ENCODE results near the gene SH3BP4.

SH3BP4 gene

DNA sequence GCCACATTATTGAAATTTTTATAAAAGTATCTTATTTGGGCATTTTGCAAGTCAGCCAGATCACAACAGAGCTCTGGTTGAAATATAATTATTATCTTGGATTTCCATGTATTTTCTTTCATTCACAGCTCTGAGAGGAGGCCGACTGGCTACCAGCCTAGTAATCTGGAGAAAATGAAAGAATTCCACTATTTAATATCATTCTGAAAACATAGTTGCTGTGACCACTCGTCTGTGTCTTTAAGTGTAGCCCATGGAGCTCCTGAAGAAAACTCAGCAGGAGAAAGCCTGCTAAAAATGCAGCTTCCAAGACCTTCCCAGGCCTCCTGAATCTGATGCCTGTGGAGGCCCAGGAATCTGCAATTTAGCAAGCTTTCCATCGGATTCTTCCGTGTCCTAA, 114.7 kb downstream of the SH3BP4 start:
- DNase-seq = no peak

DNA sequence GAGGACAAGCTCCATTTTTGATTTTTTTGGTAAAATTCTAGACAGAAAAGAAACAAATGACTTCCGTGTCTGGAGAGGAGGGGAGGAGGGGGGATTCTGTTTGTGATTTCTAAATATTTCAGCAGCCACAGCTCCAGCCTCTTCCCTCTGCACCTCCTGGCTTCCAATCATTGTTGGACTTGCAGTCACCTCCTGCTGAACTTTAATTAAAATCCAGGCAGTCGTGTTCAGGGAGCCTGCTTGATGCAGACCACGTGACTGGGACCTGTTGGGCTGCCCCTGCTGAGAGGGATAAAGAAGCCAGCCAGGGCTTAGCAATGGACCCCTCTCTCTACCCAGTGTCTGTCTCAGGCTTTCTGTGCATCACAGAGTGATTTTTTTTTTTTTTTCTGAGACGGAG, 115.1 kb downstream of the SH3BP4 start:
- DNase-seq = no peak

DNA sequence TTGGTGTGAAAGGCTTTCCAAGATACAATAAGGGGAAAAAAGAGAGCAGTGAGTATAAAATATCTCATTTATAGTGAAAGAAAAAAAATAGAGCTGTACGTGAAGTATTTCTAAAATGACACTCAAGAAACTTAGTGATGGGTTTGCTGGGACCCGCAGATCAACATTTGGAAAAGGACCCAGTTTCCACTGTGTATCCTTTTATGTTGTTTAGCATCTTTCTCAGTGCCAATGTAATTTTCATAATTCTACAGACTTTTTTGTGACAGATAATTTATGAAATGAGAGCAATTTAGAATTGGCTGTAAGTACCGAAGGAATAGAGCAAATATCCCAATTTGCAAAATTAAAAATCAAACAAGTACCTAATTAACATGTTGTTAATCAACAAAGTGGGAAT, 116.9 kb downstream of the SH3BP4 start:
- DNase-seq = no peak

DNA sequence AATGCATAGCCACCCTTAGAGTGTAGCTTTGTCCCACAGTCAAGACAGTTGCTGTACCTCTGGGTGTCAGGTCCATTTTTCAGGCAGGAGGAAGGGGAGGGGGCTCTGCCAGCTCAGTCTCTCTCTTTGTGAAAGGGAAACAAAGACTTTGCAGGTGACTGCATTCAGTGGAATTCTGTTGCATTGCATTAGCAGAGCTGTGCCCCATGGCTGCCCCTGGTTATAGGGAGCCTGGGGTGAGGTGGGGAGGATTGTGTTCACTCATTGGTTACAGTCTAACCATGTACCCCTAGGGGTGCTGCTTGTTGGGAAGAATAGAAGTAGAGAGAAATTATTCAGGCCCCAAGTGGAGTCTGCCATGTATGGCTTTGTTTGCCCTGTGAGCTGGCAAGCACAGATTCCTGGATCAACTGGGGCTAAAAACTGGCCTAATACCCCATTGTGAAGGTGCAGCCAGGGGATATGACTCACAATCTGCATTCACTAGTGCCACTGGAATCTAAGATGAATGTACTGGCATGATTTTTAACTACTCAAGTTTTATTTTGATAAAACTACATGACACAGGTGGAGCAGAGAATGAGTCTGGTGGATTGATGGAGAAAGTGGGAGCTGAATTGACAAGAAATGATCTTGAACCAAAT, 118.4 kb downstream of the SH3BP4 start:
- DNase-seq = no peak

DNA sequence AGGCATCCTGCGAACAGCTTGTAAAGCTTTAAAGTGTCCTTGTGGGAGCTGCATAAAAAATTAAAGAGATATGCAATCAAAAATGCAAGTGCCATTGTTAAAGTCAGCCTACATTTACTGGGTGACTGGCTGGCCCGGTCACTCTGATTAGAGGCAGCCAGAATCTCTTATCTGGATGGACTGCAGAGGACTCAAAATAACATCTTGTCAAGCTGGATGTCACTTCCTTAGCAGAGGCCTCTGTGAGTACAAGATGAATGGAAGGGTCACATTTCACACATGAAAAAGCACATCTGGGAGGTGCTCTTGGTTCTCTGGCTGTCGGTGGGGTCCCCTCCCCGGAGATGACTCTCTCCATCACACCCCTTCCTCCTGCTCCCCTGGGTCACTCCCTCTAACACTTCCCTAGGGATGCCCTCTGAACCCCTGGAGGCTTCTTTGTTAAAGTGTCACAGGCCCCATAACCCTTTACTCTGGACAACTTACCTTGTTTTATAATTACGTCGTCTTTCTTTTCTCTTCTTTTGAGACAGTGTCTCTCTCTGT, 122.1 kb downstream of the SH3BP4 start:
- DNase-seq = no peak

DNA sequence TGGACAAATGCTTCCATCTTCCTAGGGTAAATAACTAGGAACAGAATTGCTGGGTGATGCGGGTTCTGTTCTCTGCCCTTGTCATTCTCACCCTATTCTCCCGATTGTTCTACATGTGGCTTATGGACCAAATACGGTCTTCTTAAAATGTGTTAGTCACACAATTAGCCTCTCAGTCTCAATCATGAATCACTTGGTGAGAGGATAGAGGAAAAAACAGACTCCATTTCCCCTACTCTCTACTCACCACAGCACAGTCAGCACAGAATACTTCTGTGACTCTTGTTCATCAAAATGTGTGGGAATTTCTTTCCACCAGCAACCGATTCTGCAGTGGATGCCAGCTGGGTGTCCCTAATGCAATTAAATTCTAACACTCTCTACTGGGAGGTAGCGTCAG, 125.2 kb downstream of the SH3BP4 start:
- no peak for DNase-seq

DNA sequence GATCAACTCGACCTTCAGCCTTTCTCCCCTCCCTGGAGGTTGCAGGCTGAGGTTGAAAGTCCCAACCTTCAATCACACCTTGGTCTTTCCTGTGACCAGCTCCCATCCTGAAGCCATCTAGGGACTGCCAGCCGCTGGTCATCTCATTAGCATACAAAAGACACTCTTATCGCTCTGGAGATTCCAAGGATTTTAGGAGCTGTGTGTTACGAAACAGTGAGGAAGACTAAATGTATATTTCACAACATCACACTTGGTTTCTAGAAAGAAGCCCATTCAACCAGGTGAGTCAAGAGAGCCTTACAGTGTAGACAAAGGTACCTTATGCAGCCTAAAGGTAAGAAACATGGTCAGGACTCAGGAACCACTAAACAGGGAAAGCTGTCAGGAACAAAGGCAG, 126.4 kb downstream of the SH3BP4 start:
- no peak for DNase-seq

DNA sequence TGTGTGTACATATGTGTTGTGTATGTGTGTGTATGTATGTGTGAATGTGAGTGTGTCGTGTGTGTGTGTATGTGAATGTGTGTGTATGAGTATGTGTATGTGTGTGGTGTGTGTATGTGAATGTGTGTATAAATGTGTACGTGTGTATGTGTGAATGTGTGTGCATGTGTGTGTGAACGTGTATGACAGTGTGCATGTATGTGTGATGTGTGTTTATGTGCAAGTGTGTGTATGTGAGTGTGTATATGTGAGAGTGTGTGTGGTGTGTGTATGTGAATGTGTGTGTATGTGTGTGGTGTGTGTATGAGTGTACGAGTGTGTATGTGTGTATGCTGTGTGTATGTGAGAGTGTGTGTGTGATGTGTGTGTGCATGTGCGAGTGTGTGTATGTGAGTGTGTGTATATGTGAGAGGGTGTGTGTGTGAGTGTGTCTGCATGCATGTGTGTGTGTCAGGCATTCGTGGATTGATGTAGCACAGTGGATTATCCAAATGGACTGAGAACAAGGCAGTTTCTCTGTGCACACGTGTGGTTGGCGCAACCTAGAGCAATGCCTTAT, 127.2 kb downstream of the SH3BP4 start:
- no peak for DNase-seq

DNA sequence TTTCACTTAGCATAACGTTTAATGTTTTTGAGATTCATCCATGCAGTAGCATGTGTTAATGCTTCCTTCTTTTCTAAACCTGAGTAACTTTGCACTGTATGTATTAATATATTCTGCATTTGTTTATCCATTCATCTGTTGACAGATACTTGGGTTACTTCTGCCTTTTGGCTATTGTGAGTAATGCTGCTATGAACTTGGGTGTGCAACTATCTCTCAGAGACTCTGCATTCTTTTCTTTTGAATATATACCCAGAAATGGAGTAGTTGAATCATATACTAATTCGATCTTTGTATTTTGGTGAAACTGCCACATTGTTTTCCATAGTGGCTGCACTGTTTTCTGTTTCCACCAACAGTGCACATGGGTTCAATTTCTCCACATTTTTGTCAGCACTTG, 128.3 kb downstream of the SH3BP4 start:
- no peak for DNase-seq

DNA sequence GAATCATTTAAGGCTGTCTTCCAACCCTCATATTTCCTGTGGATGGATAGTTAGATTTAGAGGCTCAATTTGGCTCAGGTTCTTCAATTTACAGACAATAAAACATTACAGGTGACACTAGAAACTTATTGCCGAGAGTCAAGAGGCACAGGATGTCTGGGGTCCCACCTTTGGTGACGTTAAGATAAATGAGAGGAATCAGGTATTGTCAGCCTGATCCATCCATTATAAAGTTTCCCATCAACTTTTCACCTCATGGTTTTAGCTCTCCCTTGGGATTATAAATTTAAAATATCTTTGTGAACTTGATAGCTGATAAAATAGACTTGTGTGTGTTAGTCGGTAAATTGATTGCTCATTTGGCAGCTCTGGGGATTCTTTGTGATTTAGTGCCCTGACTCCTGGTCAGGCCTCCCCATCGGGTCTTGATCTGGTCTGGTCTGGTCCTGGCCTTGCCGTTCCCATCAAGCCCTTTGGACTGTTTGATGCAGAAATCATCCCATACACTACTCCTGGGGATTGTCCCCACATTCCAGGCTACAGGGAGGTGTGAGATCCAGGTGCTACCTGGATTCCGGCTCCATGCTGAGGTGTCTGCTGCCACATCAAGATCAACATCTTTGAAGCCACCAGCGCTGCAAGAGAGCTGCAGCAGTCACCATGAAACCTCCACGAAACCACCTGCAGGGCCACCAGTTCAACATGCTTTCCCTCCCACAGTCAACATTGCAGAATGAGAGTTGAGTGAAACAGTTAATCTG, 130.9 kb downstream of the SH3BP4 start:
- no peak for DNase-seq

DNA sequence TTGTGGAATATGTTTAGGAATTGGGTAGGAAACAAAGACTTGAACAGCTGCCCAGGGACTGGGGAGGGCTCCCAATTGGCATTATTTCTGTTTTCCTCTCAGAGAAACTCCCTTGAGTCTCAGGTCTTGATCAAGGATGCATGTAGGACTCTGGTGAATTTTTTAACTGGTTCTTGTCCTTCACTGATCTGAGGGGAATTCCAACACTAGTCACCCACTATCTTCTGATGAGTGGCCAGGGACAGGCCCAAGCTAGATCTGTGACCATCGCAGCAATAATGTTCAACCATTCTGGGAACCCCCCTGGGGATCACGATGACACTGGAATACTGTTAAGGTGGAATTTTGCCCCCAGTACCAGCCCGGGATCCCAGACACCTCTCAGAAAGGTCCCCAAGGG, 132.0 kb downstream of the SH3BP4 start:
- DNase-seq = no peak

DNA sequence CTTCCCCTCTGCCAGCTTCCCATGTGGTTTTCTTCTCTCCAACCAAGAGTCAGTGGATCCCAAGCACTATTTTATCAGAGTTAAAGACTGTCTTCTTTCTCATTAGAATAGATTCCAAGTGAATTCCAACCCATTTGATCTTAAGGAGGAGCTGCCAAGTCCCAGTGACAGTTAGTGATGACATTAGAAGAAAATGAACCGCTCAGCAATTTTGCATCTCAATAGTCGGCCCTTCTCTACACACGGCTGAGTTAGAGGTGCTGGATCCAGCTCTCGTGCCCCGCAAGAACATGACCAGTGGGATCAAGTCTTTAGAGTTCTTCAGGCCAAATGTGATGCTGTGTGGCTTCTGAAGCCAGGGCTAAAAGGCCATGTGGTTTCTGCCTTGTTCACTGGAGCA, 132.6 kb downstream of the SH3BP4 start:
- no peak for DNase-seq

DNA sequence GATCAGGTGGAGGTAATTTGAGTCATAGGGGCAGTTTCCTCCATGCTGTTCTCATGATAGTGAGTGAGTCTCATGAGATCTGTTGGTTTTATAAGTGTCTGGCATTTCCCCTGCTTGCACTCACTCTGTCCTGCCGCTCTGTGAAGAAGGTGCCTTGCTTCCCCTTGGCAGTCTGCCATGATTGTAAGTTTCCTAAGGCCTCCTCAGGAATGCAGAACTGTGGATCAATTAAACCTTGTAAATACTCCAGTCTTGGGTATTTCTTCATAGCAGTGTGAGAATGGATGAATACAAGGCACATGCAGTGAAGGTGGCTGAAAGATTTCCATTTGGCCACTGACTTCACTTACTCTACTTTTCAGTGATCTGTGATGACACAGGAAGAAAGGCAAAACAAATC, 133.7 kb downstream of the SH3BP4 start:
- DNase-seq = no peak

DNA sequence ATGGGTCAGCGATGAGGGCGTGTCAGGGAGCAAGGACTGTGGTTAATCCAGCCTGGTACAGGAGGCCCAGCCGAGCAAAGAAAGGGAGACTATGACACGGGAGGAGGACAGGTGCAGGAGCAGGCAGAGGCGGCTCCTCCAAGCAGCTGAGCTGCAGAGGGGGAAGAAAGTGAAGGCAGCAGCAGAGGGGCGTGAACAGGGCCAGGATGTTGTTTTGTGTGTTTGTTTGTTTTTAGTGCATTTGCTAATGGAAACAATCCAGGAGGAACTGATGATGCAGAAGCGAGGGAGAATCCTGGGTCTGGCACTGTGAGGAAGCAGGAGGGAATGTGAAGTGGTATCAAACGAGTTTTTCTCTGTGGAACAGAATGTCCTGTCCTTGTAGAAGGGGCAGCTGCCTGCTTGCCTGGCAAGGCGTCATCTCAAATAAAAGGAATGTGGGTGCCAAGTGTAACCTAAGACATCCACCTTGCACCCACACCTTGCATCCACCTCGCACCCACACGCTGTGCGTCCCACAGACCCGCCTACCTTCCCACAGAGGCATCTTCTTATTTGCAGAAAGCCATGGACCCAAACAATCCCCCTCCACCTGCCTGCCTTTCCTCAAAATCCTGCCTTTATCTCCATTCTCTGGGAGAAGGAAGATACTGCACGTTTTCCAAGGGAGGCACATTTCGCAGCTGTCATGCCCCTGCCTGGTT, 134.8 kb downstream of the SH3BP4 start:
- no peak for DNase-seq

DNA sequence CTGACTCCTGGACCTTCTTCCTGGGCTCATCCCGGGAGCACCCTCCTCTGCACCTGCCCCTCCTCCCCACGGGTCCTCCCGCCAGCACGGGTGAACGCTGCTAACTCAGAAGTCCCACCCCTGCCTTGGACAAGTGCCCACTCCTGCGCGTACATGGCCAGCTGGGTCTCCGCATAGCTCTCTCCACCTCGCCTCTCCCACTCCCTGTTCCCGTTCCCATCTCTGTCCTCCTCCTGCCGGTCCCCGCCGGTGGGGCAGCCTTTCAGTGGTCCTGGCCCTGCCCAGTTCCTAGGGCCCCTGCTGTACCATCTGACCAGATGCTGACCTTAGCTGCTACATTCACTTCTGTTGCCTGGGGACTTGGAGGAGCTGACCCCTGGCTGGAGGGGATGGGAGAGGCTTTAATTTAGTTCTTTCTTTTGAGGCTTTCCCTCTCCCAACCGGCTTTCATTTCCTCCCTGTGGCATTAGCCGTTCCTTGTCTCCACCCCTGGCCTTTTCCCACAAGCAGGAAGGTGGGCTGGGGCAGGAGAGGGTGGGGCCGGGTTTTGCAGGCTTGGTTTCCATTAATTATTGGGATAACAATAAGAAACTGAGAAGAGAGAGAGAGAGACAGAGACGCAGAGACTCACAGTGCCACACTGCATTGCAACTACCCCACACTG, 136.1 kb downstream of the SH3BP4 start:
- no peak for DNase-seq

DNA sequence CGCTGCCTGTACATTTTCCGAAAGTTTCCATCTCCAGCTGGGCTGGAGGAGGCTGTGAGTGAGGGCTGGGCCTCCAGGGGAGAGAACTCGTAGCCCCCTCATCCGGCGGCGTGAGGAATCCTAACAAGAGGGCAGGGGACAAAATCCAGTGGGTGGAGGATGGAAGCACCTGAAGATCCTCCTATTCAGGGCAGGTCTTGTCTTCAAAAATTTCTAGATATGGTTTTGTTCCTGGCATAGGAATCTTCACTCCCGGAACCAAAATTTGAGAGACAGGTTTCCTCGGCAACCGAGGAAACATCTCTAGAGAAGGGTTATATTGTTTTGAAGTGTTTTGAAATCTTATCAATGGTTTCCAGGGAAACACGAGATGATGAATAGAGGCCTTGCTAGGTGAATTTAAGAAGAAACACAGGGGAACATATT, 136.7 kb downstream of the SH3BP4 start:
- no peak for DNase-seq

DNA sequence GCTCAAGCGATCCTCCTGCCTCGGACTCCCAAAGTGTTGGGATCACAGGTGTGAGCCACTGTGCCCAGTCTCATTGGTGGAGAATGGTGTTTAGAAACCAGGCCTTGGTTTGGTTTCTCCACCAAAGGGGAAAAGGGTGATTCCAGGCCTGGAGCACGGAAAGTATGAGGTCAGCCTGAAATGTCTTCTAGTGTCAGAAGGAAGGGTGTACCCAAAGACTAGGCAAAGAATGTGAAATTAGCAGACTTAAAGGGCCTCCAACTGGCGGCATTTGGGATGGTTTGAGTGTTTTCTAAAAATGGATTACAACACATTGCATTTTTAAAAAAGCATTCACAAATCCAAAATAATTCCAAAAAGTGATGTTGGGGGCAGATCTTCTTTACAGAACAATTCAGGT, 139.6 kb downstream of the SH3BP4 start:
- DNase-seq = no peak

DNA sequence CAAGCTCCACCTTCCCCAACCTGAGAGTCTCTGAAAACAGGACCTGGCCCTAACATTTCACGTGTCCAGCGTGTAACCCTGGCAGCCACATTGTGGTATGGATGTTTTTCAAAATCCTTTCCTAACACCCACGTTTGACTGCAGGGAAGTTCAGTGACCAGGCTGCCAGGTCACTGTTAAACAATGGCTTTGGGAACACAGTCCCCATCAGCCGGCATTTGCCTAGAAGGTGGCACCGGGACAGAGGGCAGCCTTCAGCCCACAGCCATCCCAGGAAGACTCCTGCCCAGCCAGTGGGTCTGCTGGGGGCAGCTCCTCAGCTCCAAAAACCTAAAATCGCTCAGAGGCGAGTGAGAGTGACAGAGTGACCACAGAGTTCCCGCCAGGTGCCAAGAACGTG, 140.2 kb downstream of the SH3BP4 start:
- no peak for DNase-seq

DNA sequence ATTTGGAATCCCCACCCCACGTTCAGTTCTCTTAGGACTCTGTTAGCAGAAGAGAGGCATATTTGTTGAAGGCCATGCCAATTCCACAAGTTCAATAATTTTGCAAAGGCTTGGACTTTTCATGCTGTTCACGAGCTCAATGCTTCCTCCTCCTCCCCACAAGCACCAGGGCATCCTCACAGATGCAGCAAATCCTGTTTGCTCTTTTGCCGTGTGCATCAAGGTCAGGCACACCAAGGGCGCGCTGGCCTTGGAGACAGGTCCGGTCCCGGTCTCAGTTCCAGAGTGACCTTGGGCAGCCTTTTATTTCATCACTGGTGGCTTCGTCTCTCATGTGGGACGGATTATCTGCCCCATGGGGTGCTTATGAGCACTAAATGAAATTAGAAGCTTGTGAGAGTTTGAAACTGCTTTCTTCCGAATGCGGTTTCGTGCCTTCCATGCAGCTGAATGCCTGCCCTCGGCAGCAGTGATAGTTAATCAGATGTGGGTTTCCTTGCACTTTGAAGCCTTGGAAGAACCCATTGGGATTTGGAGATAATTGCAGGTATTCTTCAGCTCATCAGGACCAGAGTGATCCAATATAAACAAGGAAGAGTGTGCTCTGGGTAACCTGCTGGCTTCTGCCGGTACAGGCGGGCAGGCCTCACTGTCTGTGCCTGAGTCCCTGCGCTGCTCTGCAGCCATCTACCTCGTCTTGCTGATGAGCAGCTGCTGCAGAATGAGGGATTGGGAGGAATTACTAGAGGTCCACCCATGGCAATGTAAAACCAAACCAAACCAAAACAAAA, 140.8 kb downstream of the SH3BP4 start:
- no peak for DNase-seq

DNA sequence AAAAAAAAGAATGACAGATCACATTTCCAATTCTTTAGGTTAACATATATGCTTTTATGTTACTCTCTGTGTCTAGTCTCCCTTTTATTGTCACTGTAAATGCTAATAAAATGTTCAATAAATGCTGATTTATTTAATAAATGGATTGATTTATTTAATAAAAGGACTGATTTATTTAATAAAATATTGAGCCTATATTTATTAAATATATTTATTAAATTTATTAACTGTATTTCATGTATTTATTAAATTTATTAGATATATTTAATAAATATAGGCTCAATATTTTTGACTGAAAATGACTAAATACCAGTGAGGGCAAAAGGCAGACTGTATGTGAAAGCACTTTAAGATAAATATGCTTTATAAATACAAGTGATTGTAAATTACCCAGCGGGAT, 142.6 kb downstream of the SH3BP4 start:
- DNase-seq = no peak

DNA sequence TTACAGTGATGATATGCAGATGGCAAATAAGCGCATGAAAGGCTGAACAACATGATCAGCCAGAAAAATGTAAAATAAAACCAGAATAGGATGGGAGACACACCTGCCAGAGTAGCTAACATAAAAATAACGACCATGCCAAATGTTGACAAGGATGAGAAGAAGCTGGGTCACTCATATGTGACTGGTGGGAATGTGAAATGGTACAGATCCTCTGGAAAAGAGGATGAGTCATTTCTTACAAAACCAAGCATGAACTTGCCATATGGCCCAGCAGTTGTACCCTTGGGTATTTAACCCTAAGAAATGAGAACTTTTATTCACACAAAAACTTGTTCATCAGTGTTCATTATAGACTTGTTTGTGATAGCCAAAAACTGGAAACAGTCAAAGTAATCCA, 143.8 kb downstream of the SH3BP4 start:
- DNase-seq = no peak

DNA sequence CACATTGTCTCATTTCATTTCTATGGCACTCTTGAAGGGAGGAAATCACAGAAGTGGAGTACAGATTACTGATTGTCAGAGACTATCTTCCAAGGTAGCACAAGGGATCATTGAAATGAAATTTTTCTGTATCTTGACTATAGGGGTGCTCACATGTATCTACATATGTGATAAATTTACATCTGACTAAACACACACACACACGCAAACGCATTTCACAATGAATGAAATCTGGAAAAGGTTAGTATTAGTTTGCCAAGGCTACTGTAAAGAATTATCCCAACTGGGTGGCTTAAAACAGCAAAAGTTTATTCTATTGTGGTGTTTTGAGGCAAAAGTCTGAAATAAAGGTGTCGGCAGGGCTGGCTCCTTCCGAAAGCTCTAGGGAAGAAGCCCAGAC, 144.6 kb downstream of the SH3BP4 start:
- DNase-seq = no peak

All from NCI-H1048 (cell line).